H9 (cell line): ENCODE results near the gene C20orf144. TPM values are rescaled to one million over a fixed set of nuclear protein-coding genes. Genes with fewer than 3 reads are reported as not detected.

ENCODE experiments used
- DNase-seq: peaks from one replicate; pipeline ENCODE4 v3.0.0-alpha.2; 2017
- H2AFZ ChIP-seq: one replicate; pipeline ENCODE4 v1.6.1; 2013; ENCODE audit warnings: mild to moderate bottlenecking, low read length, control low read depth, moderate library complexity
- H2AK5ac ChIP-seq: 2 replicates; pipeline ENCODE4 v1.6.1; 2013; ENCODE audit warnings: low read length, control low read depth, mixed read lengths; ENCODE audit not compliant: insufficient read length
- H2BK120ac ChIP-seq: one replicate; pipeline ENCODE4 v1.6.1; 2013; ENCODE audit warnings: low read depth, mild to moderate bottlenecking, low read length, control low read depth, inconsistent platforms; ENCODE audit not compliant: poor library complexity, severe bottlenecking
- H2BK12ac ChIP-seq: 2 replicates; pipeline ENCODE4 v1.6.1; 2013; ENCODE audit warnings: low read length, control low read depth, mixed read lengths, low read depth; ENCODE audit not compliant: insufficient read length
- H2BK15ac ChIP-seq: 2 replicates; pipeline ENCODE4 v1.6.1; 2013; ENCODE audit warnings: low read depth, low read length, control low read depth
- H2BK20ac ChIP-seq: one replicate; pipeline ENCODE4 v1.6.1; 2013; ENCODE audit warnings: low read depth, mild to moderate bottlenecking, low read length, control low read depth, inconsistent platforms; ENCODE audit not compliant: poor library complexity, severe bottlenecking
- H2BK5ac ChIP-seq: 2 replicates; pipeline ENCODE4 v1.6.1; 2013; ENCODE audit warnings: low read length, control low read depth, mixed read lengths; ENCODE audit not compliant: insufficient read length
- H3K14ac ChIP-seq: 2 replicates; pipeline ENCODE4 v1.6.1; 2013; ENCODE audit warnings: low read length, control low read depth; ENCODE audit not compliant: insufficient read depth
- H3K18ac ChIP-seq: 2 replicates; pipeline ENCODE4 v1.6.1; 2013; ENCODE audit warnings: low read depth, mild to moderate bottlenecking, mixed read lengths, low read length, control low read depth; ENCODE audit not compliant: insufficient read length
- H3K23ac ChIP-seq: 2 replicates; pipeline ENCODE4 v1.6.1; 2013; ENCODE audit warnings: low read length, control low read depth, mixed read lengths, low read depth; ENCODE audit not compliant: insufficient read length
- H3K23me2 ChIP-seq: 2 replicates; pipeline ENCODE4 v1.6.1; 2013; ENCODE audit warnings: low read depth, mild to moderate bottlenecking, mixed read lengths, low read length, control low read depth; ENCODE audit not compliant: insufficient read length, poor library complexity, severe bottlenecking
- H3K27ac ChIP-seq: 2 replicates; pipeline ENCODE4 v1.5.1; 2013; ENCODE audit warnings: low read length, control low read depth, mixed read lengths, low read depth; ENCODE audit not compliant: insufficient read length
- H3K27me3 ChIP-seq: 2 replicates; pipeline ENCODE4 v1.6.1; 2013; ENCODE audit warnings: low read length, control low read depth, inconsistent platforms; ENCODE audit not compliant: insufficient read depth
- H3K4ac ChIP-seq: 2 replicates; pipeline ENCODE4 v1.6.1; 2013; ENCODE audit warnings: low read depth, mild to moderate bottlenecking, control low read depth, inconsistent platforms, low read length, moderate library complexity
- H3K4me1 ChIP-seq: 2 replicates; pipeline ENCODE4 v1.6.1; 2013; ENCODE audit warnings: low read length, control low read depth, inconsistent platforms; ENCODE audit not compliant: insufficient read depth
- H3K4me2 ChIP-seq: 2 replicates; pipeline ENCODE4 v1.6.1; 2013; ENCODE audit warnings: low read length, control low read depth, mixed read lengths; ENCODE audit not compliant: insufficient read length, insufficient read depth
- H3K56ac ChIP-seq: 2 replicates; pipeline ENCODE4 v1.6.1; 2013; ENCODE audit warnings: low read depth, mild to moderate bottlenecking, mixed read lengths, low read length, control low read depth; ENCODE audit not compliant: insufficient read length
- H3K79me1 ChIP-seq: 2 replicates; pipeline ENCODE4 v1.6.1; 2013; ENCODE audit warnings: low read depth, mild to moderate bottlenecking, moderate library complexity, low read length, control low read depth, inconsistent platforms; ENCODE audit not compliant: insufficient read depth, poor library complexity, severe bottlenecking
- H3K79me2 ChIP-seq: 2 replicates; pipeline ENCODE4 v1.6.1; 2013; ENCODE audit warnings: low read length, control low read depth, inconsistent platforms; ENCODE audit not compliant: insufficient read depth
- H3K9ac ChIP-seq: 2 replicates; pipeline ENCODE4 v1.6.1; 2013; ENCODE audit warnings: low read length, control low read depth, mixed read lengths; ENCODE audit not compliant: insufficient read length; ENCODE audit errors: extremely low read depth
- H3K9me3 ChIP-seq: one replicate; pipeline ENCODE4 v1.6.1; 2013; ENCODE audit warnings: low read depth, low read length, inconsistent platforms; ENCODE audit not compliant: control insufficient read depth
- H3T11ph ChIP-seq: one replicate; pipeline ENCODE4 v1.6.1; 2013; ENCODE audit warnings: mild to moderate bottlenecking, low read length, control low read depth, inconsistent platforms
- H4K20me1 ChIP-seq: one replicate; pipeline ENCODE4 v1.6.1; 2013; ENCODE audit not compliant: control insufficient read depth, insufficient read length, insufficient read depth
- H4K5ac ChIP-seq: 2 replicates; pipeline ENCODE4 v1.6.1; 2013; ENCODE audit warnings: low read depth, mild to moderate bottlenecking, mixed read lengths, low read length, control low read depth; ENCODE audit not compliant: insufficient read length
- H4K8ac ChIP-seq: replicated peaks from 2 replicates; pipeline ENCODE4 v1.6.1; 2013; ENCODE audit warnings: low read length, control low read depth, mixed read lengths, low read depth; ENCODE audit not compliant: insufficient read length
- H4K91ac ChIP-seq: 2 replicates; pipeline ENCODE4 v1.6.1; 2013; ENCODE audit warnings: low read depth, mild to moderate bottlenecking, moderate library complexity, mixed read lengths, low read length, control low read depth; ENCODE audit not compliant: insufficient read length
- H3K27ac Mint-ChIP-seq, 3 experiments: 2 replicates in 2 of 3; 3 replicates in 1 of 3; pipeline ENCODE4 v1.8.0; 2020 to 2021; ENCODE audit warnings: mixed read lengths in 3 of 3, mild to moderate bottlenecking in 1 of 3, moderate library complexity in 1 of 3
- H3K27me3 Mint-ChIP-seq: 2 replicates; pipeline ENCODE4 v1.8.0; 2021; ENCODE audit warnings: low read depth, mild to moderate bottlenecking, moderate library complexity, mixed read lengths
- H3K36me3 Mint-ChIP-seq, 3 experiments: 2 replicates in 2 of 3; 3 replicates in 1 of 3; pipeline ENCODE4 v1.8.0; 2020 to 2021; ENCODE audit warnings: low read depth in 3 of 3, mixed read lengths in 3 of 3; ENCODE audit not compliant: insufficient read depth in 1 of 3
- H3K4me1 Mint-ChIP-seq, 2 experiments: 2 replicates each; pipeline ENCODE4 v1.8.0; 2020; ENCODE audit warnings: mixed read lengths in 2 of 2
- H3K4me3 Mint-ChIP-seq, 2 experiments: 2 replicates in 1 of 2; 3 replicates in 1 of 2; pipeline ENCODE4 v1.8.0; 2020 to 2021; ENCODE audit warnings: mild to moderate bottlenecking in 2 of 2, mixed read lengths in 2 of 2, moderate library complexity in 1 of 2
- H3K9me3 Mint-ChIP-seq, 2 experiments: 2 replicates in 1 of 2; 3 replicates in 1 of 2; pipeline ENCODE4 v1.8.0; 2020; ENCODE audit warnings: mild to moderate bottlenecking in 2 of 2, mixed read lengths in 2 of 2, moderate library complexity in 1 of 2
- WGBS: extraction: QIAGEN DNeasy Blood & Tissue Kit; methylation state at CpG from one replicate; pipeline ENCODE4 v1.1.7; 2013; ENCODE audit warnings: missing lambda C conversion rate, low lambda C conversion rate, mixed read lengths; ENCODE audit not compliant: insufficient read length; ENCODE audit errors: extremely low coverage; 5-methylcytosine and 5-hydroxymethylcytosine counted together
- total RNA-seq: library from RNA; stranded (reverse); gene quantifications from 2 replicates; pipeline ENCODE4 v1.2.1, GENCODE V29; 2021
- TF ChIP-seq, protein P1 (sequence below): fragments of 200-600 bp; sonication (generic); conservative IDR thresholded peaks from 3 replicates; pipeline ENCODE4 v1.8.0; 2021; ENCODE audit warnings: antibody characterized with exemption, mild to moderate bottlenecking

The C20orf144 gene
- total RNA-seq, 1 experiment from 2014 or later = 0.26 TPM

DNA sequence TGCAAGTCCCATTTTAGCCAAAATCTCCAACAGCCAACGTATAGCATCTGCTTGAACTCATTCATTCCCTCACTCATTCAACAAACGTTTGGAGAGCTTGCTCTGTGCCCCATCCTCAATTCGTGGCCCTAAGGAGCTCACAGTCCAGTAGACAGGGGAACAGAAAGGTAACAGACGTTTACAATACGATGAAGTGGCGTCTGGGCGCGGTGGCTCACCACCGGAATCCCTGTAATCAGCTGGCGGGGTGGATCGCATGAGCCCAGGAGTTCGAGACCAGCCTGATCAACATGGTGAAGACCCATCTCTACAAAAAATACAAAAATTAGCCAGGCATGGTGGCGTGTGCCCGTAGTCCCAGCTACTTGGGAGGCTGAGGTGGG is 24.8 kb downstream of the C20orf144 start:
- peaks cover 30 to 35% of the 10 kb centered on the region in 2 experiments for H3K4me1 Mint-ChIP-seq
- Histone ChIP-seq H2BK120ac (no peak overlapping the region), H2BK12ac (no peak overlapping the region), H3K4ac (no peak overlapping the region), H3K79me2 (peaks cover 7% of the 10 kb centered on the region; the same call in 1 of the 2 replicates), H4K20me1 (no peaks in the 10 kb centered on the region), H2AFZ (no peak overlapping the region), H3K4me2 (peak overlapping the region; percentile 27), H4K5ac (no peak overlapping the region), H3K18ac (peak overlapping the region; percentile 9), H3K14ac (0 out of 2 replicates have a peak overlapping the region, but pooled peaks have one; percentile 0), H3K9me3 (no peaks in the 10 kb centered on the region), H3K9ac (no peak overlapping the region), H2BK15ac (no peak overlapping the region), H2BK5ac (no peak overlapping the region), H3K27me3 (no peaks in the 10 kb centered on the region), H4K91ac (no peak overlapping the region), H3K23ac (no peak overlapping the region), H3K56ac (no peak overlapping the region), H3T11ph (no peak overlapping the region), H3K27ac (no peak overlapping the region), H4K8ac (no peak overlapping the region), H2AK5ac (no peak overlapping the region), H3K23me2 (peaks cover 10% of the 10 kb centered on the region), H2BK20ac (no peak overlapping the region), H3K79me1 (no peaks in the 10 kb centered on the region), H3K4me1 (no peaks in the 10 kb centered on the region)
- H3K27me3 Mint-ChIP-seq = peaks cover 54% of the 10 kb centered on the region
- DNase-seq = no peak
- peak overlapping the region; percentile 56 to 85 (median 75); a peak in 4 of 7 replicates for H3K27ac Mint-ChIP-seq
- TF ChIP-seq, protein P1, sequence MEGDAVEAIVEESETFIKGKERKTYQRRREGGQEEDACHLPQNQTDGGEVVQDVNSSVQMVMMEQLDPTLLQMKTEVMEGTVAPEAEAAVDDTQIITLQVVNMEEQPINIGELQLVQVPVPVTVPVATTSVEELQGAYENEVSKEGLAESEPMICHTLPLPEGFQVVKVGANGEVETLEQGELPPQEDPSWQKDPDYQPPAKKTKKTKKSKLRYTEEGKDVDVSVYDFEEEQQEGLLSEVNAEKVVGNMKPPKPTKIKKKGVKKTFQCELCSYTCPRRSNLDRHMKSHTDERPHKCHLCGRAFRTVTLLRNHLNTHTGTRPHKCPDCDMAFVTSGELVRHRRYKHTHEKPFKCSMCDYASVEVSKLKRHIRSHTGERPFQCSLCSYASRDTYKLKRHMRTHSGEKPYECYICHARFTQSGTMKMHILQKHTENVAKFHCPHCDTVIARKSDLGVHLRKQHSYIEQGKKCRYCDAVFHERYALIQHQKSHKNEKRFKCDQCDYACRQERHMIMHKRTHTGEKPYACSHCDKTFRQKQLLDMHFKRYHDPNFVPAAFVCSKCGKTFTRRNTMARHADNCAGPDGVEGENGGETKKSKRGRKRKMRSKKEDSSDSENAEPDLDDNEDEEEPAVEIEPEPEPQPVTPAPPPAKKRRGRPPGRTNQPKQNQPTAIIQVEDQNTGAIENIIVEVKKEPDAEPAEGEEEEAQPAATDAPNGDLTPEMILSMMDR = no peak
- peak overlapping the region; percentile 57 to 77 for H3K4me3 Mint-ChIP-seq
- H3K36me3 Mint-ChIP-seq = peaks cover 0 to 14% (median 6%) of the 10 kb centered on the region in 3 experiments; a peak in 4 of 7 replicates
- WGBS = no CpG with 5 or more reads among the region's 14 CpGs
- no peaks in the 10 kb centered on the region for H3K9me3 Mint-ChIP-seq
